GM18499 (cell line): ENCODE measurements around the gene HAPLN3.
"Not testable (repeated sequence)": the region's sequence is repeated elsewhere in the genome, so short reads cannot be mapped to it uniquely, and the experiment has no call there.

Source experiments
- ATAC-seq: cut with Tn5 transposase; IDR thresholded peaks from one replicate; pipeline ENCODE4 v1.9.1; 2021; ENCODE audit warnings: moderate number of reproducible peaks; ENCODE audit not compliant: insufficient read depth, unreplicated experiment

The HAPLN3 gene

GRCh38 chr15:88894819-88895767 lies at the start of gene HAPLN3:
TSS of gene HAPLN3 (minus strand) at chr15:88895544. CDS start at chr15:88887298, 8,246 bp downstream.
- no peak for ATAC-seq

GRCh38 chr15:88940110-88940675 lies 44.8 kb upstream of the HAPLN3 start:
- ATAC-seq = no peak

GRCh38 chr15:88939486-88939806 lies 44.1 kb upstream of the HAPLN3 start:
- ATAC-seq = no peak

GRCh38 chr15:88938802-88939485 lies 43.6 kb upstream of the HAPLN3 start:
- ATAC-seq = no peak

- not testable (repeated sequence) for ATAC-seq
Measured at GRCh38 chr15:88934449-88934848, 39.1 kb upstream of the HAPLN3 start.

- ATAC-seq = no peak
Measured at GRCh38 chr15:88932875-88933330, 37.6 kb upstream of the HAPLN3 start.

- no peak for ATAC-seq
Measured at GRCh38 chr15:88932271-88932874, 37.0 kb upstream of the HAPLN3 start.

GRCh38 chr15:88930579-88930978 lies 35.2 kb upstream of the HAPLN3 start:
- ATAC-seq = no peak

GRCh38 chr15:88929358-88930098 lies 34.2 kb upstream of the HAPLN3 start:
- not testable (repeated sequence) for ATAC-seq

GRCh38 chr15:88928192-88928591 lies 32.8 kb upstream of the HAPLN3 start:
- ATAC-seq = not testable (repeated sequence)

- ATAC-seq = not testable (repeated sequence)
Measured at GRCh38 chr15:88925648-88926047, 30.3 kb upstream of the HAPLN3 start.

GRCh38 chr15:88920892-88921435 lies 25.6 kb upstream of the HAPLN3 start:
- ATAC-seq = peak; percentile 82

GRCh38 chr15:88920186-88920891 lies 25.0 kb upstream of the HAPLN3 start:
- ATAC-seq = no peak

GRCh38 chr15:88918738-88919137 lies 23.4 kb upstream of the HAPLN3 start:
- ATAC-seq = no peak

GRCh38 chr15:88917760-88918159 lies 22.4 kb upstream of the HAPLN3 start:
- no peak for ATAC-seq

GRCh38 chr15:88915354-88915753 lies 20.0 kb upstream of the HAPLN3 start:
- ATAC-seq = no peak

GRCh38 chr15:88913850-88914169 lies 18.5 kb upstream of the HAPLN3 start:
- no peak for ATAC-seq

GRCh38 chr15:88913017-88913849 lies 17.9 kb upstream of the HAPLN3 start, which contains the start of gene MFGE8:
TSS of gene MFGE8 (minus strand) at chr15:88913379. CDS start at chr15:88913319, 60 bp downstream.
- no peak for ATAC-seq
